Measurements from ENCODE around the gene CXCR3.

CXCR3 gene

GRCh38 chrX:71637253-71637618, 18.9 kb upstream of the CXCR3 start:
- DNase-seq (ENCODE audit: low read depth in 2 of 2) = no peak

- DNase-seq (ENCODE audit: low read depth in 2 of 2) = no peak
Observed at GRCh38 chrX:71636438-71637252, 18.3 kb upstream of the CXCR3 start.

GRCh38 chrX:71634366-71634765, 16.1 kb upstream of the CXCR3 start:
- no peak for DNase-seq (ENCODE audit: low read depth in 2 of 2)

GRCh38 chrX:71632923-71633657, 14.8 kb upstream of the CXCR3 start:
- DNase-seq (ENCODE audit: low read depth in 2 of 2) = no peak

- DNase-seq (ENCODE audit: low read depth in 2 of 2) = no peak
Observed at GRCh38 chrX:71629467-71629866, 11.2 kb upstream of the CXCR3 start.

GRCh38 chrX:71627588-71628404, 9.5 kb upstream of the CXCR3 start:
- no peak for DNase-seq (ENCODE audit: low read depth in 2 of 2)

GRCh38 chrX:71626576-71626975, 8.3 kb upstream of the CXCR3 start:
- no peak for DNase-seq (ENCODE audit: low read depth in 2 of 2)

- no peak for DNase-seq (ENCODE audit: low read depth in 2 of 2)
Observed at GRCh38 chrX:71625471-71625870, 7.2 kb upstream of the CXCR3 start.

GRCh38 chrX:71623714-71624113, 5.4 kb upstream of the CXCR3 start:
- DNase-seq (ENCODE audit: low read depth in 2 of 2) = no peak

GRCh38 chrX:71622576-71623450, 4.5 kb upstream of the CXCR3 start:
- peak; percentile 37 to 41 for DNase-seq (ENCODE audit: low read depth in 2 of 2)

- DNase-seq (ENCODE audit: low read depth in 2 of 2) = no peak
Observed at GRCh38 chrX:71622032-71622575, 3.8 kb upstream of the CXCR3 start.

GRCh38 chrX:71621603-71622002, 3.3 kb upstream of the CXCR3 start:
- no peak for DNase-seq (ENCODE audit: low read depth in 2 of 2)

- DNase-seq (ENCODE audit: low read depth in 2 of 2) = no peak
Observed at GRCh38 chrX:71619986-71620385, 1.7 kb upstream of the CXCR3 start.

GRCh38 chrX:71619193-71619592, 882 bp upstream of the CXCR3 start:
- peak; percentile 54 to 58 for DNase-seq (ENCODE audit: low read depth in 2 of 2)

GRCh38 chrX:71618787-71619186, 476 bp upstream of the CXCR3 start:
- DNase-seq (ENCODE audit: low read depth in 2 of 2) = no peak

GRCh38 chrX:71617742-71618141, 569 bp downstream of the CXCR3 start:
- DNase-seq (ENCODE audit: low read depth in 2 of 2) = no peak

- DNase-seq (ENCODE audit: low read depth in 2 of 2) = no peak
Observed at GRCh38 chrX:71616672-71617529, 1.4 kb downstream of the CXCR3 start.

- DNase-seq (ENCODE audit: low read depth in 2 of 2) = no peak
Observed at GRCh38 chrX:71615954-71616353, 2.4 kb downstream of the CXCR3 start.

GRCh38 chrX:71615056-71615455, 3.3 kb downstream of the CXCR3 start:
- no peak for DNase-seq (ENCODE audit: low read depth in 2 of 2)

- no peak for DNase-seq (ENCODE audit: low read depth in 2 of 2)
Observed at GRCh38 chrX:71612256-71612655, 6.1 kb downstream of the CXCR3 start.
